Measurements from ENCODE around the gene CLDN19.
"Not testable (repeated sequence)": the region's sequence is repeated elsewhere in the genome, so short reads cannot be mapped to it uniquely, and the experiment has no call there.

Gene CLDN19

DNA sequence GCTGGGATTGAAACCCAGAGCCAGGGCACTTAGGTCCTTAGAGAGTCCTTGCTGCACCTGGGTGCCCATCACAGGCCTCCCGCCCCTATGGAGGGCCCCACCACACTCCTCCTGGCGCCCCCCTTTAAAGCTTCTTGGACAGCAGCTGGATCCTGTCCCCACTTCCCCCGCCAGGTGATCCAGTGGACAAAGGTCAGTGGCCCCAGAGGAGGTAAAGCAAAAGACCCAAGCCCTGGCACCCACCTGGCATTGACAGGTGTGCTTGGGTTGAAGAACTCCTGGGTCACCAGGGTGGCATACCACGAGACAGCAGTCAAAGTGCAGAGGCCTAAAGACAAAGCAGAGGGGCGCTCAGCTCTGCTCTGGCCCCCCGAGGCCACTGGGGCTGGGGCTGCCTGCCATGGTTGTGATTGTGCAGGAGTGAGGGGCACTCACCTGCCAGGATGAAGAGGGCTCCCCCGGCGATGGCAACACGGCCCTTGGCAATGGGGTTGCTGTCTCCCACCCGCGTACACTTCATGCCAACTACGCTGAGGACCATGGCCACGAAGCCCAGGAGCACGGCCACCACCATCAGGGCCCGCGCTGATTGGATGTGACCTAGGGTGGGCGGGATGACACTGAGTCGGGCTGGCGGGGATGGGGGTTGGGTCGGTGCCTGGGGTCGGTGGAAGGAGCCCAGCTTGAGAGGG, 1.9 kb downstream of the CLDN19 start:
- no peak for DNase-seq (ENCODE audit: low spot score)

- DNase-seq (ENCODE audit: low spot score): peak; percentile 5
Observed at GRCh38 chr1:42737257-42737656, 2.8 kb downstream of the CLDN19 start.

- DNase-seq (ENCODE audit: low spot score): no peak
Observed at GRCh38 chr1:42736571-42737200, 3.4 kb downstream of the CLDN19 start.

GRCh38 chr1:42736152-42736551, 3.9 kb downstream of the CLDN19 start:
- DNase-seq (ENCODE audit: low spot score): no peak

- no peak for DNase-seq (ENCODE audit: low spot score)
Observed at GRCh38 chr1:42735477-42736105, 4.4 kb downstream of the CLDN19 start.

GRCh38 chr1:42735056-42735455, 5.0 kb downstream of the CLDN19 start:
- no peak for DNase-seq (ENCODE audit: low spot score)

DNA sequence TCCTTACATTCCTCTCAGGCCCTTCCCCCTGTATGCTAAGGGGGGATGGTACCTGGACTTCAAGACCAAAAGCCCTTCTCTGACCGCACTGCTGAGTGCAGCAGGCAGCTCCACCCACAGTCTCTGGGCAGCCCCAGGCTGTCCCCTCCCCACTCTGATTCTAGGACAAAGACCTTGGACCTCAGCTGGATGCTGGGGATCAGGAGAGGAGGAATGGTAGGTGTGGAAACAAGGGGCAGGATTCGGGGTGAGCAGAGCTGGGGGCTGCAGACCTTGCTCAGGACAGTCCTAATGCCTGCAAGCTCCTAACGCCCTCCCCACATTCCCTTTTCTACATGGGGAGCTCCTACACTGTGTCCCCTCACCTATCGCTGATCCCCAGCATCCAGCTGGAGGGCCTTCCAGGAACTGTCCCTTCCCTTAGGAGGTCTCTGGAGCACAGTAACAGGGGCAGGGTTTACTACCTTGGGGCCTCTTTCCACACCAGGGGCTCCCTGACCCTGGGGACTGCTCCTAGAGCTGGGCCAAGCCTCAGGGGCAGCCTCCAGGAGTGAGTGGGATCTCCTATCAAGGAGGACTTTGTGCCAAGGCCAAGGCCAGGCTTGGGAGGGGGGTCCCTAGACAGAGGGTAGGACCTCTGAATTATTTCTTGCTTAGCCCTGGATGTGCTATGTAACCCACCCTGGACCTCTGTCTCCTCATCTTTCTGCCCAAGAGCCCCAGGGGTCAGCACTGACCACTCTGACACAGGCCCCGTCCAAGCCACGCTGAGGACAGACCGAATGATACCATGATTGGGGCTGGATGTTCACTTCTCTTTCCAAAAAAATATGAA, 5.6 kb downstream of the CLDN19 start:
- no peak for DNase-seq (ENCODE audit: low spot score)

- DNase-seq (ENCODE audit: low spot score): no peak
Observed at GRCh38 chr1:42733415-42734200, 6.4 kb downstream of the CLDN19 start.

GRCh38 chr1:42732126-42732680, 7.8 kb downstream of the CLDN19 start:
- DNase-seq (ENCODE audit: low spot score): no peak

- DNase-seq (ENCODE audit: low spot score): no peak
Observed at GRCh38 chr1:42731585-42731984, 8.5 kb downstream of the CLDN19 start.

GRCh38 chr1:42730988-42731387, 9.0 kb downstream of the CLDN19 start:
- peak; percentile 37 for DNase-seq (ENCODE audit: low spot score)

- DNase-seq (ENCODE audit: low spot score): no peak
Observed at GRCh38 chr1:42730002-42730401, 10.0 kb downstream of the CLDN19 start.

- DNase-seq (ENCODE audit: low spot score): not testable (repeated sequence)
Observed at GRCh38 chr1:42725820-42726219, 14.2 kb downstream of the CLDN19 start.

- DNase-seq (ENCODE audit: low spot score): no peak
Observed at GRCh38 chr1:42723511-42723910, 16.5 kb downstream of the CLDN19 start.

DNA sequence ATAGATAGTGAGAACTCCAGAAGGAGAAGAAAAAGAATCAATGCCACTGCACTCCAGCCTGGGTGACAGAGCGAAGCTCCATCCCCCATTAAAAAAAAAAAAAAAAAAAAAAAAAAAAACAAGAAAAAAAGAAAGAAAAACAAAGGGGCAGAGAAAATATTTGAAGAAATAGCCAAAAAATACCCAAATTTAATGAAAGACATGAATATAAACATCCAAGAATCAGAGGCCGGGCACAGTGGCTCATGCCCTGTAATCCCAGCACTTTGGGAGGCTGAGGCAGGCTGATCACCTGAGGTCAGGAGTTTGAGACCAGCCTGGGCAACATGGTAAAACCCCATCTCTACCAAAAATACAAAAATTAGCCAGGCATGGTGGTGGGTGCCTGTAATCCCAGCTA, 17.6 kb downstream of the CLDN19 start:
- DNase-seq (ENCODE audit: low spot score): not testable (repeated sequence)

DNA sequence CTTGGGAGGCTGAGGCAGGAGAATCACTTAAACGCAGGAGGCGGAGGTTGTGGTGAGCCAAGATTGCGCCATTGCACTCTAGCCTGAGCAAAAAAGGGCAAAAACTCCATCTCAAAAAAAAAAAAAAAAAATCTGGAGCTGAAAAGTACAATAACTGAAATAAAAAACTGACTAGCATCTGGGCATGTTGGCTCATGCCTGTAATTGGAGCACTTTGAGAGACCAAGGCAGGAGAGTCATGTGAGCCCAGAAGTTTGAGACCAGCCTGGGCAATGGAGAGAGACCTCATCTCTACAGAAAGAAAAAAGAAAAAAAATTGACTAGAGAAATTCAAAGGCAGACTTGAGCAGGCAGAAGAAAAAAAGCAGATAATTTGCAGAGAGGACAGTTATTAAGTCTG, 18.1 kb downstream of the CLDN19 start:
- DNase-seq (ENCODE audit: low spot score): no peak

DNA sequence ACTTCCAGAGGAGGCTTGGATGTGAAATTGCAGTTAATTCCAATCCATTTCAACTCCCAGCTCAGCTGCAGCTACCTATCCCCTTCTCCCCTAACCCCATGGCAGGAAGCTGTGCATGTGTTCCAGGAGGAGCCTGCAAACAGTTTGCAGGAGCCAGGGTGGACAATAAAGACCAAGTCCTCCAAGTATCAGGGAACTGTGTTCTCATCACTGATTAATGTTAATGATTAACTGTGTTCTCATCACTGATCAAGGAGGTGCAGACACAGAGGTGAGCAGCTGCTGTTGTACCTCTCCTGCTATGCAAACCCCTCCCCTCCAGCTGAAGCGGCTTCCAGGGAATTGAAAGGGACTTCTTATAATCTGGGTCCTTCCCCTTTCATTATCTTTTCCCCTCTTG, 19.2 kb downstream of the CLDN19 start:
- DNase-seq (ENCODE audit: low spot score): no peak

DNA sequence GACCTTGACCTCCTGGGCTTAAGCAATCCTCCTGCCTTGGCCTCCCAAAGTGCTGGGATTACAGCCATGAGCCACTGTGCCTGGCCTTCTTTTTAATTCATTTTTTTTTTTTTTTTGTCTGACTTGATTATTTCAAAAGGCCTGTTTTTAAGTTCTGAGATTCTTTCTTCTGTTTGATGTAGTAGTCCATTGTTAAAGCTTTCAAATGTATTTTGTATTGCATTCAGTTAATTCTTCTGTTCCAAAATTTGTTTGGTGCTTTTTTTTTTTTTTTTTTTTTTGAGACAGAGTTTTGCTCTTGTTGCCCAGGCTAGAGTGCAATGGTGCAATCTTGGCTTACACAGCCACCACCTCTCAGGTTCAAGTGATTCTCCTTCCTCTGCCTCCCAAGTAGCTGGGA, 25.6 kb downstream of the CLDN19 start:
- DNase-seq (ENCODE audit: low spot score): not testable (repeated sequence)

GRCh38 chr1:42713293-42713692, 26.7 kb downstream of the CLDN19 start:
- DNase-seq (ENCODE audit: low spot score): no peak

- DNase-seq (ENCODE audit: low spot score): not testable (repeated sequence)
Observed at GRCh38 chr1:42712808-42713207, 27.2 kb downstream of the CLDN19 start.

DNA sequence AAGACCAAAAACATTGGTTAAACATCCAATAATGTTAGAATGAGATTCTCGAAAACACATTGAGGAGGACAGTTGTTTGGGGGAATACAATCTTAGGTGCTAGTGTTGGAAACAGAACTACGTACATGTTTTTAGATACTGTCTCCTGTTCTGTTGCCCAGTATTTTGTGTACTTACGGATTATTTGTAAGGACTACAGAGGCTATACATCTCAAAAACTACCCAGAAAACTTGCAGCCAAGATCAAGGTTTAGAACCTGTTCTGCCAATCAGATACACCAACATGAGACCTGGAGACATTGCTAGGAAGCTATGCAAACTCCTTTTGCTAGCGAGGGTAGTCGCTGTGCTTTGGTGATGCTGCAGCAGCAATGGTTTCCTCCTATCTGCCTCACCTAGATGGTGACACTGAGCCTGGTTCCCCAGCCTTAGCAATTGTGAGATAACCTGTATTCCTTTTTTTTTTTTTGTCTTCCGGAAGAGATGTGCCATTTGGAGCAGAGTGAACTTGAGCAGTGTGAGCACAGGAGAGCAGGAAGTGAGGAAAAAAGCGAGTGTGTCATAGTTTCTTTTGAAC, 36.1 kb downstream of the CLDN19 start:
- DNase-seq (ENCODE audit: low spot score): no peak
